Heart right ventricle (tissue), 16 donors: ENCODE data around the gene CCSER1. TPM values are rescaled to one million over a fixed set of nuclear protein-coding genes. Genes with fewer than 3 reads are reported as not detected.

Source experiments
- ATAC-seq, 8 donors: fragments of 200-7000 bp; cut with Tn5 transposase; one replicate each; pipeline ENCODE4 v1.9.1; 2020; ENCODE audit warnings: mild to moderate bottlenecking in 8 of 8, moderate library complexity in 8 of 8, moderate number of reproducible peaks in 1 of 8
- DNase-seq, 2 donors: peaks; one replicate each; pipeline ENCODE4 v3.0.0-alpha.2; 2020
- H3K27ac ChIP-seq, 10 donors: fragments of 200-600 bp; sonication (generic) in 2 of 10; one replicate each; pipeline versions ENCODE4 v1.5.0 to v1.8.0; 2020 to 2022; ENCODE audit warnings: mild to moderate bottlenecking in 3 of 10
- H3K27me3 ChIP-seq, 7 donors: fragments of 200-600 bp; one replicate each; pipeline ENCODE4 v1.8.0; 2021 to 2022; ENCODE audit warnings: mild to moderate bottlenecking in 2 of 7
- H3K36me3 ChIP-seq, 9 donors: fragments of 200-600 bp; sonication (generic) in 1 of 9; one replicate each; pipeline versions ENCODE4 v1.5.0 to v1.8.0; 2020 to 2022; ENCODE audit warnings: mild to moderate bottlenecking in 2 of 9
- H3K4me1 ChIP-seq, 9 donors: fragments of 200-600 bp; sonication (generic) in 1 of 9; one replicate each; pipeline versions ENCODE4 v1.5.0 to v1.8.0; 2020 to 2022; ENCODE audit warnings: mild to moderate bottlenecking in 4 of 9
- H3K4me3 ChIP-seq, 10 donors: fragments of 200-600 bp; sonication (generic) in 2 of 10; one replicate each; pipeline versions ENCODE4 v1.5.0 to v1.8.0; 2020 to 2022; ENCODE audit warnings: mild to moderate bottlenecking in 7 of 10, moderate library complexity in 2 of 10
- H3K9me3 ChIP-seq, 11 donors: fragments of 200-600 bp in 10 of 11; sonication (generic) in 2 of 11; one replicate each; pipeline versions ENCODE4 v1.5.0 to v1.8.0; 2013 to 2022; ENCODE audit warnings: mild to moderate bottlenecking in 2 of 11, control low read depth in 1 of 11, moderate library complexity in 1 of 11
- CTCF ChIP-seq, 9 donors: fragments of 200-600 bp; sonication (generic) in 2 of 9; IDR thresholded peaks; one replicate each; pipeline versions ENCODE4 v1.5.0 to v1.8.0; 2021 to 2022; ENCODE audit warnings: antibody characterized with exemption in 9 of 9, mild to moderate bottlenecking in 5 of 9, moderate library complexity in 1 of 9
- WGBS, 2 donors: extraction: QIAGEN DNeasy Blood & Tissue Kit; methylation state at CpG; one replicate each; pipeline ENCODE4 v1.1.7; 2013; ENCODE audit warnings: inconsistent platforms in 1 of 2; 5-methylcytosine and 5-hydroxymethylcytosine counted together
- intact Hi-C, 10 donors: fragments of 100-400 bp; cut with DNase I; formaldehyde crosslinking; loops; one replicate each; pipeline versions ENCODE4 v1.11.1 to v1.14.2; 2022
- polyA plus RNA-seq, 2 donors: library from polyadenylated mRNA; stranded (reverse); fragments of 200-250 nt; gene quantifications; one replicate each; pipeline ENCODE4 v1.2.3, GENCODE V29; 2013
- total RNA-seq, 10 donors: library from RNA; stranded (reverse); fragmentation: NEBNext Ultra II Directional in 3 of 10; extraction: Animal tissue kit (Norgen Biotek cat#: 25700) in 3 of 10; gene quantifications; one replicate each; pipeline versions ENCODE4 v1.2.1 to v1.2.4, GENCODE V29; 2021 to 2023
- donor health status: Arrhythmogenic right ventricular cardiomyopathy.
- donor health status: ischemic (EF 13 %, LVEDD 7.1; RV severe dilation, severe dysfunction).
- donor health status: healthy with polysubstance abuse.
- donor health status: DM: no; HTN: yes; CAD: no.
- donor health status: DM: no; HTN: no; CAD: no.
- donor health status: ischemic (EF 25% LVEDD 6.9; RV normal size, moderate dysfunction).
- donor health status: ischemic (EF 25% LVEDD 5.7; RV mildly dilated, moderate dysfunction).
- donor health status: healthy.
- donor health status: DM: yes; HTN: yes; CAD: no.
- donor health status: Ischemic cardiomyopathy.
- donor health status: ischemic (EF 35%, LVEDD 5.7; RV mildly dilated, moderate dysfunction).
- donor health status: nonischemic (EF 11% LVEDD 7.7; RV severe dilation, severe dysfunction).
- donor health status: DM: yes; HTN: yes; CAD: no.
- donor health status: PGD.
- donor health status: ischemic (EF 29% LVEDD 5.4; RV normal size, mild dysfunction).
- donor health status: nonischemic (EF 23%, LVEDD 6.1; RV moderate dilation, normal function).

The CCSER1 gene
- total and polyA plus RNA-seq, 12 donors = 1.5 to 16.4 (median 12.0) TPM

GRCh38 chr4:90799895-90800294 lies 672.7 kb downstream of the CCSER1 start:
- H3K27ac ChIP-seq = no peak overlapping the region
- intact Hi-C loops = no loop called here
- no peaks in the 10 kb centered on the region for H3K27me3 ChIP-seq
- H3K4me3 ChIP-seq = no peak overlapping the region
- no peaks in the 10 kb centered on the region for H3K36me3 ChIP-seq
- no peak for TF ChIP-seq CTCF (IDR thresholded peaks at IDR 0.05)
- DNase-seq = no peak
- no peak for ATAC-seq
- no peaks in the 10 kb centered on the region for H3K4me1 ChIP-seq
- peaks cover 0 to 24% (median 12%) of the 10 kb centered on the region in 11 donors for H3K9me3 ChIP-seq
- WGBS, 2 donors = 85 to 88% methylated on average over 4 of the region's 4 CpGs

- intact Hi-C loops = no loop called here
- H3K36me3 ChIP-seq = no peaks in the 10 kb centered on the region
- no peak overlapping the region for H3K27ac ChIP-seq
- DNase-seq (no peak), ATAC-seq (no peak)
- peaks cover 0 to 10% (median 0%) of the 10 kb centered on the region in 11 donors for H3K9me3 ChIP-seq
- no peak for TF ChIP-seq CTCF (IDR thresholded peaks at IDR 0.05)
- no peaks in the 10 kb centered on the region for H3K4me1 ChIP-seq
- WGBS, 2 donors = 42 to 45% methylated on average over 4 of the region's 4 CpGs
- H3K27me3 ChIP-seq = no peaks in the 10 kb centered on the region
- H3K4me3 ChIP-seq = no peak overlapping the region
Observed at GRCh38 chr4:90815569-90815968, 688.4 kb downstream of the CCSER1 start.

GRCh38 chr4:90816754-90817153 lies 689.6 kb downstream of the CCSER1 start:
- intact Hi-C loops = no loop called here
- Histone ChIP-seq H3K36me3 (no peaks in the 10 kb centered on the region), H3K4me3 (no peak overlapping the region), H3K9me3 (peaks cover 0 to 7% (median 0%) of the 10 kb centered on the region in 11 donors), H3K27me3 (no peaks in the 10 kb centered on the region), H3K4me1 (no peaks in the 10 kb centered on the region), H3K27ac (no peak overlapping the region)
- ATAC-seq (no peak), DNase-seq (no peak)
- TF ChIP-seq CTCF (IDR thresholded peaks at IDR 0.05) = no peak
- 53 to 56% methylated on average over 2 of the region's 2 CpGs for WGBS, 2 donors

GRCh38 chr4:90824266-90825150 lies 697.3 kb downstream of the CCSER1 start:
- DNase-seq = no peak
- Histone ChIP-seq H3K4me1 (no peaks in the 10 kb centered on the region), H3K27ac (no peak overlapping the region), H3K9me3 (no peaks in the 10 kb centered on the region), H3K27me3 (no peaks in the 10 kb centered on the region), H3K36me3 (no peaks in the 10 kb centered on the region), H3K4me3 (no peak overlapping the region)
- WGBS, 2 donors = 80 to 81% methylated on average over 2 of the region's 2 CpGs
- no peak for ATAC-seq
- no peak for TF ChIP-seq CTCF (IDR thresholded peaks at IDR 0.05)
- intact Hi-C loops = no loop called here
